22Rv1 (cell line): Measurements from ENCODE around the gene MTF1.

Source experiments
- CTCF ChIP-seq: fragments of 450-650 bp; IDR thresholded peaks from 2 replicates; pipeline ENCODE4 v1.5.1; 2017; ENCODE audit warnings: mild to moderate bottlenecking
- ZFX ChIP-seq: fragments of 450-650 bp; IDR thresholded peaks from 2 replicates; pipeline ENCODE4 v1.6.1; 2017; ENCODE audit warnings: antibody characterized with exemption, borderline replicate concordance

GRCh38 chr1:37809942-37810341, 49.5 kb downstream of the MTF1 start:
- TF ChIP-seq CTCF, result no peak
- TF ChIP-seq ZFX, result no peak
